ENCODE results near the gene KISS1. TPM values are rescaled to one million over a fixed set of nuclear protein-coding genes. Genes with fewer than 3 reads are reported as not detected.

The KISS1 gene
- total RNA-seq, 1 experiment from 2014 or later: 1.3 TPM

DNA sequence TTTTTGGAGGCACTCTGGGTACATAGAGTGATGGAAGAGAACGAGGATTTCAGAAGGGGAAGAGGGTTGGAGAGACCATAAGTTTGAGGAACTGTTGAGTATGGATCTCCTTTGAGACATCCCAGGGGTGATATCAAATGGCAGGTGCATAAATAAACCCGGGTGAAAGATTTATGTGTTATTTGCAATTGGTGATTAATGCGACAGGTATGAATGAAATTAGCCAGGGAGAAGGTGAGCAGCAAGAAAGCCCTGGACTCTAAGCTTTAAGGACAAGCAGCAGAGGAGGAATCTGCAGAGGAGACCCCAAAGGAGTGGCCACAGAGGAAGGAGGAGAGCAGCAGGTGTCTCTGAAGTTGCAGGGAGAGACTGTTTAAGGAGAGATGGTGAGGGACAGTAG is 21.3 kb downstream of the KISS1 start:
- H3K36me3 ChIP-seq (ENCODE audit: control insufficient read depth in 1 of 2, insufficient read depth in 2 of 2, low read length in 2 of 2): no peaks in the 10 kb centered on the region
- no TSS peak for BruUV-seq (replicated peaks)
- H3K4me1 ChIP-seq (ENCODE audit: control insufficient read depth in 1 of 2, insufficient read depth in 2 of 2, low read length in 2 of 2): peaks cover 10 to 68% of the 10 kb centered on the region in 2 experiments; a peak in 3 of 4 replicates
- RAD21 ChIA-PET (ENCODE audit: low non-redundant PET in 1 of 2, low total read pairs in 2 of 2, uncharacterized antibody in 2 of 2, unreplicated experiment in 2 of 2): no interaction called here
- H3K79me2 ChIP-seq (ENCODE audit: insufficient read depth, low read length): no peaks in the 10 kb centered on the region
- no peak overlapping the region for H2AFZ ChIP-seq (ENCODE audit: low read depth, low read length, poor library complexity, severe bottlenecking)
- no peaks in the 10 kb centered on the region for H3K9me2 ChIP-seq (ENCODE audit: insufficient read depth)
- H3K27ac ChIP-seq (ENCODE audit: low read depth, low read length): no peak overlapping the region
- H3K9ac ChIP-seq (ENCODE audit: low read length): no peak overlapping the region
- CTCF ChIA-PET: interaction anchor here (0.9 kb wide), 1 partner anchor 31 kb away, joined by 3 read pairs; no protein-coding TSS in a partner anchor
- H4K20me1 ChIP-seq (ENCODE audit: insufficient read depth): no peaks in the 10 kb centered on the region
- intact Hi-C loops (cut with micrococcal nuclease): no loop called here
- DNase-seq (ENCODE audit: low read depth, low spot score): no peak
- no peak overlapping the region for H3K4me3 ChIP-seq (replicated peaks in 1 of 2; ENCODE audit: low read depth in 1 of 2, low read length in 2 of 2)
- peak overlapping the region; percentile 47 for H3K4me2 ChIP-seq (ENCODE audit: low read length)
- H3K9me3 ChIP-seq (ENCODE audit: control insufficient read depth in 1 of 2, insufficient read depth in 1 of 2, low read depth in 1 of 2, low read length in 2 of 2): peaks cover 0 to 8% of the 10 kb centered on the region in 2 experiments; a peak in 1 of 4 replicates
- POLR2A ChIA-PET: no interaction called here
- ATAC-seq: no peak
- H3K27me3 ChIP-seq (ENCODE audit: insufficient read depth, low read length): no peaks in the 10 kb centered on the region
- TF ChIP-seq FOSL1 (IDR thresholded peaks at IDR 0.05; ENCODE audit: low read depth) (peak; percentile 33; the same call in 1 of the 2 replicates), RAD21 (IDR thresholded peaks at IDR 0.05; ENCODE audit: low read depth) (no peak), EZH2phosphoT487 (IDR thresholded peaks at IDR 0.05; ENCODE audit: borderline replicate concordance) (no peak)

DNA sequence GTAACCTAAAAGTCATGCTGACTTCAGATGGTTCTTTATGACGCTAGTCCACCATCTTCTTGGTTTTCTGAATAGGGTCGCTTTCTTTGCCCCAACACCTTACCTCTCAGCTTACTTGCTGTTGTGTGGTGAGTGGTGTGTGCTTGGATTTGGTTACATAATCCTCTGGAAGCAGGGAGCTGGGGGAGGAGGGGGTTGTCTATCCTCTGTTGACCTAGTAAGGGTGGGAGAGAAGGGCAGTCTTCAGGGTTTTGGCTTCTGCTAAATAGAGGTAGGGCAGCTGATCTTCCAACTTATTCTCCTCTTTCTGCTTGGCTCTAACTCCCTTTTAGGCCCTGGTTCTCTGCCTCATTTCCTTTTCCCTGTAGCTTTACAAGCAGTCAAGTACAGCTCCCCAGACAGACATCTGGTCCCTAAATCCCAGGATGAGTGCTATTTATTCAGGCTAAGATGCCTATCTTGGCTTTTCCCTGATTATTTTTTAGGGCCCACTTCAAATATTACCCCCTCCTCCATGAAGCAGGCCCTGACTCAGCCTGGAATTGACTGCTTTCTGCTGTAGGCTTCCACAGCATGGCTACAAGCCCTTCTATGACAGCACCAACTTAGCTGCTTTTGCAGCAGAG is 23.8 kb downstream of the KISS1 start:
- TF ChIP-seq RAD21 (IDR thresholded peaks at IDR 0.05; ENCODE audit: low read depth) (no peak), SIN3A (IDR thresholded peaks at IDR 0.05; ENCODE audit: low read depth) (no peak)
- DNase-seq (ENCODE audit: low read depth, low spot score) (no peak), ATAC-seq (no peak)
- BruUV-seq (replicated peaks): no TSS peak
- Histone ChIP-seq H3K27ac (ENCODE audit: low read depth, low read length) (no peak overlapping the region; the same call in 1 of the 2 replicates), H3K9ac (ENCODE audit: low read length) (peak overlapping the region; percentile 10; the same call in 1 of the 2 replicates), H4K20me1 (ENCODE audit: insufficient read depth) (no peaks in the 10 kb centered on the region), H3K79me2 (ENCODE audit: insufficient read depth, low read length) (no peaks in the 10 kb centered on the region), H2AFZ (ENCODE audit: low read depth, low read length, poor library complexity, severe bottlenecking) (peak overlapping the region; percentile 24), H3K9me2 (ENCODE audit: insufficient read depth) (no peaks in the 10 kb centered on the region), H3K4me3 (replicated peaks in 1 of 2; ENCODE audit: low read depth in 1 of 2, low read length in 2 of 2) (no peak overlapping the region), H3K9me3 (ENCODE audit: control insufficient read depth in 1 of 2, insufficient read depth in 1 of 2, low read depth in 1 of 2, low read length in 2 of 2) (peaks cover 4 to 13% of the 10 kb centered on the region in 2 experiments; a peak in 1 of 4 replicates), H3K4me1 (ENCODE audit: control insufficient read depth in 1 of 2, insufficient read depth in 2 of 2, low read length in 2 of 2) (peaks cover 10 to 66% of the 10 kb centered on the region in 2 experiments; a peak in 3 of 4 replicates), H3K36me3 (ENCODE audit: control insufficient read depth in 1 of 2, insufficient read depth in 2 of 2, low read length in 2 of 2) (no peaks in the 10 kb centered on the region), H3K4me2 (ENCODE audit: low read length) (peak overlapping the region; percentile 53), H3K27me3 (ENCODE audit: insufficient read depth, low read length) (no peaks in the 10 kb centered on the region)
- intact Hi-C loops (cut with micrococcal nuclease): no loop called here
- POLR2A ChIA-PET: no interaction called here
- RAD21 ChIA-PET (ENCODE audit: low non-redundant PET in 1 of 2, low total read pairs in 2 of 2, uncharacterized antibody in 2 of 2, unreplicated experiment in 2 of 2): no interaction called here
- CTCF ChIA-PET: interaction anchor here (1.3 to 3.2 kb wide), 2 partner anchors 10 to 19 kb away, joined by 4 to 15 read pairs; no protein-coding TSS in a partner anchor
